Measurements from ENCODE around the gene EXTL2. TPM values are rescaled to one million over a fixed set of nuclear protein-coding genes. Genes with fewer than 3 reads are reported as not detected.

EXTL2 gene
- total RNA-seq, 1 experiment from 2014 or later, result 21.1 TPM

GRCh38 chr1:100903777-100904176, 9.1 kb upstream of the EXTL2 start:
- no peak overlapping the region for H3K9ac ChIP-seq (ENCODE audit: low read length)
- H3K36me3 ChIP-seq (ENCODE audit: control insufficient read depth in 1 of 2, insufficient read depth in 2 of 2, low read length in 2 of 2), result peaks cover 16 to 23% of the 10 kb centered on the region in 2 experiments
- no peak overlapping the region for H3K4me3 ChIP-seq (replicated peaks in 1 of 2; ENCODE audit: low read depth in 1 of 2, low read length in 2 of 2)
- H2AFZ ChIP-seq (ENCODE audit: low read depth, low read length, poor library complexity, severe bottlenecking), result no peak overlapping the region
- H3K27ac ChIP-seq (ENCODE audit: low read depth, low read length), result no peak overlapping the region
- ATAC-seq (no peak), DNase-seq (ENCODE audit: low read depth, low spot score) (no peak)
- RAD21 ChIA-PET (ENCODE audit: low non-redundant PET in 1 of 2, low total read pairs in 2 of 2, uncharacterized antibody in 2 of 2, unreplicated experiment in 2 of 2), result no interaction called here
- intact Hi-C loops (cut with micrococcal nuclease), result no loop called here
- no TSS peak for BruUV-seq (replicated peaks)
- peaks cover 31% of the 10 kb centered on the region for H3K79me2 ChIP-seq (ENCODE audit: insufficient read depth, low read length)
- CTCF ChIA-PET, result no interaction called here
- H4K20me1 ChIP-seq (ENCODE audit: insufficient read depth), result no peaks in the 10 kb centered on the region
- H3K9me2 ChIP-seq (ENCODE audit: insufficient read depth), result no peaks in the 10 kb centered on the region
- no peaks in the 10 kb centered on the region for H3K27me3 ChIP-seq (ENCODE audit: insufficient read depth, low read length)
- H3K9me3 ChIP-seq (ENCODE audit: control insufficient read depth in 1 of 2, insufficient read depth in 1 of 2, low read depth in 1 of 2, low read length in 2 of 2), result no peaks in the 10 kb centered on the region; a peak in 1 of 4 replicates
- no peak for TF ChIP-seq POLR2AphosphoS5 (IDR thresholded peaks at IDR 0.05; ENCODE audit: low read depth, low read length)
- TF ChIP-seq EZH2phosphoT487 (IDR thresholded peaks at IDR 0.05; ENCODE audit: borderline replicate concordance), result no peak
- no peak for TF ChIP-seq YY1 (IDR thresholded peaks at IDR 0.05; ENCODE audit: extremely low read depth, insufficient replicate concordance, low read depth, low read length)
- no peak for TF ChIP-seq ELF1 (IDR thresholded peaks at IDR 0.05; ENCODE audit: borderline replicate concordance, low read depth)
- TF ChIP-seq FOSL1 (IDR thresholded peaks at IDR 0.05; ENCODE audit: low read depth), result no peak
- TF ChIP-seq ATF3 (IDR thresholded peaks at IDR 0.05), result no peak
- TF ChIP-seq MAX (IDR thresholded peaks at IDR 0.05), result no peak
- TF ChIP-seq ZBTB33 (IDR thresholded peaks at IDR 0.05; ENCODE audit: extremely low read depth, insufficient replicate concordance, low read length), result no peak
- no peak for TF ChIP-seq RAD21 (IDR thresholded peaks at IDR 0.05; ENCODE audit: low read depth)
- TF ChIP-seq JUND (IDR thresholded peaks at IDR 0.05), result no peak
- no peak for TF ChIP-seq CTCF (IDR thresholded peaks at IDR 0.05 in 2 of 3, conservative IDR thresholded peaks at IDR 0.05 in 1 of 3; ENCODE audit: borderline replicate concordance in 1 of 3, insufficient read depth in 1 of 3, low read depth in 2 of 3, low read length in 2 of 3)
- TF ChIP-seq TCF7L2 (IDR thresholded peaks at IDR 0.05; ENCODE audit: borderline replicate concordance, extremely low read depth, insufficient read depth, insufficient read length), result no peak
- TF ChIP-seq EGR1 (IDR thresholded peaks at IDR 0.05; ENCODE audit: low read depth), result no peak
- TF ChIP-seq REST (IDR thresholded peaks at IDR 0.05; ENCODE audit: low read depth), result no peak
- POLR2A ChIA-PET, result no interaction called here
- H3K4me1 ChIP-seq (ENCODE audit: control insufficient read depth in 1 of 2, insufficient read depth in 2 of 2, low read length in 2 of 2), result no peaks in the 10 kb centered on the region
- H3K4me2 ChIP-seq (ENCODE audit: low read length), result no peak overlapping the region
